ENCODE results near the gene SERPINB6.

DNA sequence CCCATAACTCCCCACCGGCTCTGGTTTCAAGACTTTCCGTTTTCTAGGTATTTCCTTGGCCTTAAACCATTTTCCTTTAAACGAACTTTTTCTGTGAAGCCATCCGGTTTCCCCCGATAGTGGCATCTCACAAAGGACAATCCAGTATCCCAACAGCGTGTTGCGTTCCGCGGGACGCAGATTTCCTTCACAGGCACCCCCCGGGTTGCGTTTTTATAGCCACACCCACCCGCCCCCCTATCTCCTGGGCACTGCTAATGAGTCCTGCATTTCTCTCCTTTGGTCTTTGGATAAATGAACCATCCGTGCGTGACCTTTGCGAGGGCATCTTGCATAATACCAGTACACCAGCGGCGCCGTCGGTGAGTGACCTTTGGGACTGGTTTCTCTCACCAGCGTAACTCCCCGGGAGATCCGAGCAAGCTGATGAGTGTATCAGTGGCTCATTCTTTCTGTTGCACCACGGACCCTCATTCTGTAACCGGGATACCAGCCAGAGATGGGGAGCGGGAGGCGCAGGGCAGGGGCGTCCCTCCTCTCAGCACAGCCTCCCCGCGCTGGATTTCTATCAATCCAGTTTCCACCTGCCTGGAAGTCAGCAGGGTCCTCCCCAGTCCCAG, 27.7 kb upstream of the SERPINB6 start:
- TF ChIP-seq, protein P1, sequence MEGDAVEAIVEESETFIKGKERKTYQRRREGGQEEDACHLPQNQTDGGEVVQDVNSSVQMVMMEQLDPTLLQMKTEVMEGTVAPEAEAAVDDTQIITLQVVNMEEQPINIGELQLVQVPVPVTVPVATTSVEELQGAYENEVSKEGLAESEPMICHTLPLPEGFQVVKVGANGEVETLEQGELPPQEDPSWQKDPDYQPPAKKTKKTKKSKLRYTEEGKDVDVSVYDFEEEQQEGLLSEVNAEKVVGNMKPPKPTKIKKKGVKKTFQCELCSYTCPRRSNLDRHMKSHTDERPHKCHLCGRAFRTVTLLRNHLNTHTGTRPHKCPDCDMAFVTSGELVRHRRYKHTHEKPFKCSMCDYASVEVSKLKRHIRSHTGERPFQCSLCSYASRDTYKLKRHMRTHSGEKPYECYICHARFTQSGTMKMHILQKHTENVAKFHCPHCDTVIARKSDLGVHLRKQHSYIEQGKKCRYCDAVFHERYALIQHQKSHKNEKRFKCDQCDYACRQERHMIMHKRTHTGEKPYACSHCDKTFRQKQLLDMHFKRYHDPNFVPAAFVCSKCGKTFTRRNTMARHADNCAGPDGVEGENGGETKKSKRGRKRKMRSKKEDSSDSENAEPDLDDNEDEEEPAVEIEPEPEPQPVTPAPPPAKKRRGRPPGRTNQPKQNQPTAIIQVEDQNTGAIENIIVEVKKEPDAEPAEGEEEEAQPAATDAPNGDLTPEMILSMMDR (IDR thresholded peaks at IDR 0.05) = no peak
- peak in 2 of 3 donors; percentile 51 to 69 for TF ChIP-seq POLR2AphosphoS5 (IDR thresholded peaks at IDR 0.05)
- TF ChIP-seq EP300 (IDR thresholded peaks at IDR 0.05) = no peak
- TF ChIP-seq POLR2A (IDR thresholded peaks at IDR 0.05) = no peak

Measured in stomach (tissue), 4 donors.